ENCODE results near the gene ZFHX2. TPM values are rescaled to one million over a fixed set of nuclear protein-coding genes. Genes with fewer than 3 reads are reported as not detected.

Gene ZFHX2
- total RNA-seq, 1 experiment from 2014 or later, result 19.4 TPM

DNA sequence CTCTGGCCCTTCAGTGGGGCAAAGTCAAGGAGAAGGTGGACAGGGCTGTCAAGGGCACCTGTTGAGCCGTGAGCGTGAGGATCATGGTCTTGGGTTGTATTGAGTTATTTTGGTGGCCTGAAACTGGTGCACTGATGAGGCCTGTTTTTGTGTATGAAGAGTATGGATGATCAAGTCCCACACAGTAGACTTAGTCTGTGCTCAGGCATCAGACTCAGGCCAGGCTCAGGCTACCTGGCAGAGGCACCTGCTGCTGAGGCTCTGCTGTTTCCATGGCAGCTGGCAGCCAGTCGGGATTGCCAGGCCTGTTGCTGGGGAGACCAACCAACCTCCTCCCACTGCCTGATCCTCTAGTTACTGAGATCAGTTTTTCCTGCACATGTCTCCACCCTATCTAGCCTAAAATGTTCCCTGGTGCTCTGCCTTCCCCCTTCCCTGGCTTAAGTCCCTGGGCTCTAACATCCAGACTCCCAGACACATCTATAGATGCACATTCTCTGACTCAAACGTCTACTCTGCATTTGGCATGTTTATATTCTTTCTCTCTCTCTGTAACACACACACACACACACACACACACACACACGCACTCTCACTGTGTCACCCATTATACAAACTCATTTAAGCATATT, 21.9 kb upstream of the ZFHX2 start:
- no peak overlapping the region for H2BK15ac ChIP-seq (ENCODE audit: low read depth, low read length)
- no peak overlapping the region for H2BK12ac ChIP-seq (ENCODE audit: insufficient read length, low read depth, low read length)
- H4K20me1 ChIP-seq (ENCODE audit: control insufficient read depth, insufficient read depth, insufficient read length), result peaks cover 5% of the 10 kb centered on the region
- peaks cover 36 to 39% of the 10 kb centered on the region in 2 experiments for H3K4me1 Mint-ChIP-seq
- TF ChIP-seq, protein P1, sequence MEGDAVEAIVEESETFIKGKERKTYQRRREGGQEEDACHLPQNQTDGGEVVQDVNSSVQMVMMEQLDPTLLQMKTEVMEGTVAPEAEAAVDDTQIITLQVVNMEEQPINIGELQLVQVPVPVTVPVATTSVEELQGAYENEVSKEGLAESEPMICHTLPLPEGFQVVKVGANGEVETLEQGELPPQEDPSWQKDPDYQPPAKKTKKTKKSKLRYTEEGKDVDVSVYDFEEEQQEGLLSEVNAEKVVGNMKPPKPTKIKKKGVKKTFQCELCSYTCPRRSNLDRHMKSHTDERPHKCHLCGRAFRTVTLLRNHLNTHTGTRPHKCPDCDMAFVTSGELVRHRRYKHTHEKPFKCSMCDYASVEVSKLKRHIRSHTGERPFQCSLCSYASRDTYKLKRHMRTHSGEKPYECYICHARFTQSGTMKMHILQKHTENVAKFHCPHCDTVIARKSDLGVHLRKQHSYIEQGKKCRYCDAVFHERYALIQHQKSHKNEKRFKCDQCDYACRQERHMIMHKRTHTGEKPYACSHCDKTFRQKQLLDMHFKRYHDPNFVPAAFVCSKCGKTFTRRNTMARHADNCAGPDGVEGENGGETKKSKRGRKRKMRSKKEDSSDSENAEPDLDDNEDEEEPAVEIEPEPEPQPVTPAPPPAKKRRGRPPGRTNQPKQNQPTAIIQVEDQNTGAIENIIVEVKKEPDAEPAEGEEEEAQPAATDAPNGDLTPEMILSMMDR (conservative IDR thresholded peaks at IDR 0.05), result no peak
- no peaks in the 10 kb centered on the region for H3K79me2 ChIP-seq (ENCODE audit: insufficient read depth, low read length)
- H3K9me3 Mint-ChIP-seq, result no peaks in the 10 kb centered on the region; a peak in 1 of 5 replicates
- H2AFZ ChIP-seq (ENCODE audit: low read length), result no peak overlapping the region
- H3K27ac Mint-ChIP-seq, result no peak overlapping the region
- H3K79me1 ChIP-seq (ENCODE audit: insufficient read depth, low read depth, low read length, poor library complexity, severe bottlenecking), result no peaks in the 10 kb centered on the region
- peaks cover 0 to 39% (median 30%) of the 10 kb centered on the region in 3 experiments; a peak in 5 of 7 replicates for H3K36me3 Mint-ChIP-seq (ENCODE audit: insufficient read depth in 1 of 3, low read depth in 3 of 3)
- H2AK5ac ChIP-seq (ENCODE audit: insufficient read length, low read length), result no peak overlapping the region
- peaks cover 7% of the 10 kb centered on the region; the same call in 1 of the 2 replicates for H3K27me3 ChIP-seq (ENCODE audit: insufficient read depth, low read length)
- WGBS (ENCODE audit: extremely low coverage, insufficient read length, low lambda C conversion rate), result no CpG with 5 or more reads among the region's 5 CpGs
- no peak overlapping the region for H4K91ac ChIP-seq (ENCODE audit: insufficient read length, low read depth, low read length)
- no peak overlapping the region for H2BK5ac ChIP-seq (ENCODE audit: insufficient read length, low read length)
- H4K8ac ChIP-seq (replicated peaks; ENCODE audit: insufficient read length, low read depth, low read length), result no peak overlapping the region
- no peak overlapping the region for H2BK120ac ChIP-seq (ENCODE audit: low read depth, low read length, poor library complexity, severe bottlenecking)
- no peak overlapping the region for H3K23ac ChIP-seq (ENCODE audit: insufficient read length, low read depth, low read length)
- H3K27me3 Mint-ChIP-seq (ENCODE audit: low read depth), result peaks cover 52% of the 10 kb centered on the region
- peaks cover 29% of the 10 kb centered on the region for H3K23me2 ChIP-seq (ENCODE audit: insufficient read length, low read depth, low read length, poor library complexity, severe bottlenecking)
- no peak overlapping the region for H3K4me2 ChIP-seq (ENCODE audit: insufficient read depth, insufficient read length, low read length)
- peaks cover 4% of the 10 kb centered on the region; the same call in 1 of the 2 replicates for H3K4me1 ChIP-seq (ENCODE audit: insufficient read depth, low read length)
- no peak overlapping the region for H3K14ac ChIP-seq (ENCODE audit: insufficient read depth, low read length)
- no peak overlapping the region for H3K9ac ChIP-seq (ENCODE audit: extremely low read depth, insufficient read length, low read length)
- DNase-seq, result no peak
- no peak overlapping the region for H3K56ac ChIP-seq (ENCODE audit: insufficient read length, low read depth, low read length)
- peak overlapping the region in 1 of 2 experiments; percentile 7; a peak in 2 of 5 replicates for H3K4me3 Mint-ChIP-seq
- no peak overlapping the region for H4K5ac ChIP-seq (ENCODE audit: insufficient read length, low read depth, low read length)
- no peaks in the 10 kb centered on the region for H3K9me3 ChIP-seq (ENCODE audit: control insufficient read depth, low read depth, low read length)
- no peak overlapping the region for H3K18ac ChIP-seq (ENCODE audit: insufficient read length, low read depth, low read length)
- no peak overlapping the region for H3K4ac ChIP-seq (ENCODE audit: low read depth, low read length)
- H3K27ac ChIP-seq (ENCODE audit: insufficient read length, low read depth, low read length), result no peak overlapping the region
- no peak overlapping the region for H2BK20ac ChIP-seq (ENCODE audit: low read depth, low read length, poor library complexity, severe bottlenecking)
- H3T11ph ChIP-seq (ENCODE audit: low read length), result no peak overlapping the region

Measured in H9 (cell line).